ENCODE measurements around the gene NCAPD2. TPM values are rescaled to one million over a fixed set of nuclear protein-coding genes. Genes with fewer than 3 reads are reported as not detected.

The NCAPD2 gene
- total RNA-seq, 1 donor from 2014 or later: 99.1 TPM

- Mint-ChIP-seq H3K36me3 (ENCODE audit: insufficient read depth) (peaks cover 39% of the 10 kb centered on the region), H3K4me3 (ENCODE audit: low read depth) (peak overlapping the region; percentile 92), H3K4me1 (ENCODE audit: low read depth) (peaks cover 33% of the 10 kb centered on the region), H3K9me3 (ENCODE audit: low read depth) (no peaks in the 10 kb centered on the region), H3K27ac (peak overlapping the region; percentile 97), H3K27me3 (no peaks in the 10 kb centered on the region)
- DNase-seq (ENCODE audit: low spot score, unreplicated experiment): no peak
- TF ChIP-seq, protein P1, sequence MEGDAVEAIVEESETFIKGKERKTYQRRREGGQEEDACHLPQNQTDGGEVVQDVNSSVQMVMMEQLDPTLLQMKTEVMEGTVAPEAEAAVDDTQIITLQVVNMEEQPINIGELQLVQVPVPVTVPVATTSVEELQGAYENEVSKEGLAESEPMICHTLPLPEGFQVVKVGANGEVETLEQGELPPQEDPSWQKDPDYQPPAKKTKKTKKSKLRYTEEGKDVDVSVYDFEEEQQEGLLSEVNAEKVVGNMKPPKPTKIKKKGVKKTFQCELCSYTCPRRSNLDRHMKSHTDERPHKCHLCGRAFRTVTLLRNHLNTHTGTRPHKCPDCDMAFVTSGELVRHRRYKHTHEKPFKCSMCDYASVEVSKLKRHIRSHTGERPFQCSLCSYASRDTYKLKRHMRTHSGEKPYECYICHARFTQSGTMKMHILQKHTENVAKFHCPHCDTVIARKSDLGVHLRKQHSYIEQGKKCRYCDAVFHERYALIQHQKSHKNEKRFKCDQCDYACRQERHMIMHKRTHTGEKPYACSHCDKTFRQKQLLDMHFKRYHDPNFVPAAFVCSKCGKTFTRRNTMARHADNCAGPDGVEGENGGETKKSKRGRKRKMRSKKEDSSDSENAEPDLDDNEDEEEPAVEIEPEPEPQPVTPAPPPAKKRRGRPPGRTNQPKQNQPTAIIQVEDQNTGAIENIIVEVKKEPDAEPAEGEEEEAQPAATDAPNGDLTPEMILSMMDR (IDR thresholded peaks at IDR 0.05; ENCODE audit: unreplicated experiment): no peak
These were observed 38.4 kb downstream of the NCAPD2 start for GRCh38 chr12:6532051-6532926.

GRCh38 chr12:6532927-6533652 lies 39.2 kb downstream of the NCAPD2 start:
- H3K4me3 Mint-ChIP-seq (ENCODE audit: low read depth): peak overlapping the region; percentile 92
- H3K27me3 Mint-ChIP-seq: no peaks in the 10 kb centered on the region
- H3K36me3 Mint-ChIP-seq (ENCODE audit: insufficient read depth): peaks cover 40% of the 10 kb centered on the region
- peaks cover 37% of the 10 kb centered on the region for H3K4me1 Mint-ChIP-seq (ENCODE audit: low read depth)
- peak; percentile 55 for DNase-seq (ENCODE audit: low spot score, unreplicated experiment)
- H3K9me3 Mint-ChIP-seq (ENCODE audit: low read depth): no peaks in the 10 kb centered on the region
- TF ChIP-seq, protein P1 (IDR thresholded peaks at IDR 0.05; ENCODE audit: unreplicated experiment): no peak
- peak overlapping the region; percentile 97 for H3K27ac Mint-ChIP-seq

DNA sequence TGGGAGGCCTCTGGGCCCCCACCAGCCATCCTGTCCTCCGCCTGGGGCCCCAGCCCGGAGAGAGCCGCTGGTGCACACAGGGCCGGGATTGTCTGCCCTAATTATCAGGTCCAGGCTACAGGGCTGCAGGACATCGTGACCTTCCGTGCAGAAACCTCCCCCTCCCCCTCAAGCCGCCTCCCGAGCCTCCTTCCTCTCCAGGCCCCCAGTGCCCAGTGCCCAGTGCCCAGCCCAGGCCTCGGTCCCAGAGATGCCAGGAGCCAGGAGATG lies 39.7 kb downstream of the NCAPD2 start:
- peaks cover 37% of the 10 kb centered on the region for H3K4me1 Mint-ChIP-seq (ENCODE audit: low read depth)
- H3K4me3 Mint-ChIP-seq (ENCODE audit: low read depth): peak overlapping the region; percentile 92
- peak overlapping the region; percentile 97 for H3K27ac Mint-ChIP-seq
- DNase-seq (ENCODE audit: low spot score, unreplicated experiment): no peak
- H3K27me3 Mint-ChIP-seq: no peaks in the 10 kb centered on the region
- peaks cover 40% of the 10 kb centered on the region for H3K36me3 Mint-ChIP-seq (ENCODE audit: insufficient read depth)
- no peaks in the 10 kb centered on the region for H3K9me3 Mint-ChIP-seq (ENCODE audit: low read depth)
- TF ChIP-seq, protein P1 (IDR thresholded peaks at IDR 0.05; ENCODE audit: unreplicated experiment): no peak

GRCh38 chr12:6533923-6534694 lies 40.2 kb downstream of the NCAPD2 start, which contains the start of gene GAPDH:
GAPDH (plus strand) TSS chr12:6534517; CDS start chr12:6534833, 316 bp downstream.
- Mint-ChIP-seq H3K4me1 (ENCODE audit: low read depth) (peaks cover 37% of the 10 kb centered on the region), H3K9me3 (ENCODE audit: low read depth) (no peaks in the 10 kb centered on the region), H3K36me3 (ENCODE audit: insufficient read depth) (peaks cover 38% of the 10 kb centered on the region), H3K4me3 (ENCODE audit: low read depth) (peak within 1 kb of the TSS; percentile 92), H3K27ac (peak within 1 kb of the TSS; percentile 99), H3K27me3 (no peaks in the 10 kb centered on the region)
- TF ChIP-seq, protein P1 (IDR thresholded peaks at IDR 0.05; ENCODE audit: unreplicated experiment): no peak
- DNase-seq (ENCODE audit: low spot score, unreplicated experiment): peak; percentile 85

DNA sequence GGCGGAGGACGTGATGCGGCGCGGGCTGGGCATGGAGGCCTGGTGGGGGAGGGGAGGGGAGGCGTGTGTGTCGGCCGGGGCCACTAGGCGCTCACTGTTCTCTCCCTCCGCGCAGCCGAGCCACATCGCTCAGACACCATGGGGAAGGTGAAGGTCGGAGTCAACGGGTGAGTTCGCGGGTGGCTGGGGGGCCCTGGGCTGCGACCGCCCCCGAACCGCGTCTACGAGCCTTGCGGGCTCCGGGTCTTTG lies 40.7 kb downstream of the NCAPD2 start:
- Mint-ChIP-seq H3K27me3 (no peaks in the 10 kb centered on the region), H3K4me1 (ENCODE audit: low read depth) (peaks cover 37% of the 10 kb centered on the region), H3K36me3 (ENCODE audit: insufficient read depth) (peaks cover 36% of the 10 kb centered on the region), H3K9me3 (ENCODE audit: low read depth) (no peaks in the 10 kb centered on the region), H3K4me3 (ENCODE audit: low read depth) (peak overlapping the region; percentile 92), H3K27ac (peak overlapping the region; percentile 99)
- TF ChIP-seq, protein P1 (IDR thresholded peaks at IDR 0.05; ENCODE audit: unreplicated experiment): no peak
- DNase-seq (ENCODE audit: low spot score, unreplicated experiment): no peak
